Liver (tissue), 9 donors: ENCODE results near the gene PIP4K2B. TPM values are rescaled to one million over a fixed set of nuclear protein-coding genes. Genes with fewer than 3 reads are reported as not detected.

Experiments used
- DNase-seq: peaks from one replicate; pipeline ENCODE4 v3.0.0-alpha.2; 2017; ENCODE audit warnings: low spot score
- H3K27ac ChIP-seq, 2 donors: one replicate each; pipeline ENCODE4 v1.7.0; 2013; ENCODE audit warnings: inconsistent platforms in 2 of 2, low read length in 2 of 2, control low read depth in 1 of 2, low read depth in 1 of 2, mild to moderate bottlenecking in 1 of 2
- H3K27me3 ChIP-seq, 4 donors: one replicate each; pipeline versions ENCODE4 v1.6.1 to v1.7.0; 2013; ENCODE audit warnings: low read length in 3 of 4, inconsistent platforms in 1 of 4, mild to moderate bottlenecking in 1 of 4, moderate library complexity in 1 of 4; ENCODE audit not compliant: control insufficient read depth in 4 of 4, insufficient read depth in 4 of 4
- H3K36me3 ChIP-seq, 4 donors: one replicate each; pipeline versions ENCODE4 v1.6.1 to v1.7.0; 2013; ENCODE audit warnings: low read length in 3 of 4, mild to moderate bottlenecking in 3 of 4, low read depth in 1 of 4, moderate library complexity in 1 of 4; ENCODE audit not compliant: control insufficient read depth in 4 of 4, insufficient read depth in 3 of 4
- H3K4me1 ChIP-seq, 4 donors: one replicate each; pipeline versions ENCODE4 v1.6.1 to v1.7.0; 2013; ENCODE audit warnings: low read length in 3 of 4, mild to moderate bottlenecking in 3 of 4, moderate library complexity in 1 of 4; ENCODE audit not compliant: control insufficient read depth in 4 of 4, insufficient read depth in 4 of 4
- H3K4me3 ChIP-seq, 3 donors: one replicate each; pipeline versions ENCODE4 v1.6.1 to v1.7.0; 2013; ENCODE audit warnings: low read length in 3 of 3, control low read depth in 1 of 3, low read depth in 1 of 3, mild to moderate bottlenecking in 1 of 3
- H3K9ac ChIP-seq, 2 donors: one replicate each; pipeline ENCODE4 v1.7.0; 2013; ENCODE audit warnings: low read length in 2 of 2, mild to moderate bottlenecking in 2 of 2, moderate library complexity in 2 of 2, control low read depth in 1 of 2, low read depth in 1 of 2
- H3K9me3 ChIP-seq, 4 donors: one replicate each; pipeline versions ENCODE4 v1.6.1 to v1.7.0; 2013; ENCODE audit warnings: low read length in 3 of 4; ENCODE audit not compliant: control insufficient read depth in 4 of 4
- EGR1 ChIP-seq, 2 donors: IDR thresholded peaks; 2 replicates each; pipeline ENCODE4 v1.6.1; 2016 to 2018; ENCODE audit warnings: antibody characterized with exemption in 2 of 2, low read depth in 2 of 2
- FOXA2 ChIP-seq: IDR thresholded peaks from 2 replicates; pipeline ENCODE4 v1.6.1; 2016; ENCODE audit warnings: antibody characterized with exemption
- GABPA ChIP-seq, 2 donors: IDR thresholded peaks in 1 of 2; conservative IDR thresholded peaks in 1 of 2; 2 replicates each; pipeline ENCODE4 v1.6.1; 2016; ENCODE audit warnings: antibody characterized with exemption in 2 of 2, mild to moderate bottlenecking in 1 of 2, moderate library complexity in 1 of 2
- HNF4G ChIP-seq: IDR thresholded peaks from 2 replicates; pipeline ENCODE4 v1.6.1; 2016; ENCODE audit warnings: antibody characterized with exemption
- JUND ChIP-seq, 2 donors: IDR thresholded peaks; 2 replicates each; pipeline ENCODE4 v1.6.1; 2016; ENCODE audit warnings: antibody characterized with exemption in 2 of 2
- NR2F2 ChIP-seq: IDR thresholded peaks from 2 replicates; pipeline ENCODE4 v1.6.1; 2016; ENCODE audit warnings: antibody characterized with exemption
- RAD21 ChIP-seq, 2 donors: IDR thresholded peaks; 2 replicates each; pipeline ENCODE4 v1.6.1; 2016; ENCODE audit warnings: antibody characterized with exemption in 2 of 2, mild to moderate bottlenecking in 2 of 2
- TAF1 ChIP-seq: conservative IDR thresholded peaks from 2 replicates; pipeline ENCODE4 v1.6.1; 2016; ENCODE audit warnings: antibody characterized with exemption, mild to moderate bottlenecking
- WGBS: extraction: QIAGEN DNeasy Blood & Tissue Kit; methylation state at CpG from one replicate; pipeline ENCODE4 v1.1.7; 2013; 5-methylcytosine and 5-hydroxymethylcytosine counted together
- polyA plus RNA-seq, 2 donors: library from polyadenylated mRNA; stranded (reverse) in 1 of 2; unstranded in 1 of 2; fragments of 200-250 nt in 1 of 2; fragments of >200 nt in 1 of 2; fragmentation: Nextera tagmentation in 1 of 2; extraction: Ambion mirVana in 1 of 2; gene quantifications; one replicate each; pipeline versions ENCODE4 v1.2.1 to v1.2.3, GENCODE V29; 2013 to 2015
- total RNA-seq, 2 donors: library from RNA; depleted of rRNA; stranded (reverse); fragments of >200 nt; gene quantifications; one replicate each; pipeline ENCODE4 v1.2.3, GENCODE V29; 2014
- TF ChIP-seq, protein P1 (sequence below): IDR thresholded peaks from 2 replicates; pipeline ENCODE4 v1.6.1; 2016; ENCODE audit warnings: antibody characterized with exemption
- TF ChIP-seq, protein P2 (sequence below): fragments of 150-350 bp; IDR thresholded peaks from 2 replicates; pipeline ENCODE4 v1.5.1; 2017; ENCODE audit warnings: improper control_type of control experiment, low read depth, low read length; ENCODE audit not compliant: missing input control
- TF ChIP-seq, protein P3 (sequence below): IDR thresholded peaks from 2 replicates; pipeline ENCODE4 v1.6.1; 2016; ENCODE audit warnings: antibody characterized with exemption, mild to moderate bottlenecking
- TF ChIP-seq, protein P4 (sequence below): IDR thresholded peaks from 2 replicates; pipeline ENCODE4 v1.6.1; 2016; ENCODE audit warnings: antibody characterized with exemption
- TF ChIP-seq, protein P5 (sequence below): IDR thresholded peaks from 2 replicates; pipeline ENCODE4 v1.6.1; 2016; ENCODE audit warnings: antibody characterized with exemption
- donor health status: healthy.
- donor health status: healthy.
- donor health status: healthy.
- donor health status: healthy.
- donor health status: healthy.

Gene PIP4K2B
- total and polyA plus RNA-seq, 4 donors: 2.4 to 21.5 (median 13.6) TPM

DNA sequence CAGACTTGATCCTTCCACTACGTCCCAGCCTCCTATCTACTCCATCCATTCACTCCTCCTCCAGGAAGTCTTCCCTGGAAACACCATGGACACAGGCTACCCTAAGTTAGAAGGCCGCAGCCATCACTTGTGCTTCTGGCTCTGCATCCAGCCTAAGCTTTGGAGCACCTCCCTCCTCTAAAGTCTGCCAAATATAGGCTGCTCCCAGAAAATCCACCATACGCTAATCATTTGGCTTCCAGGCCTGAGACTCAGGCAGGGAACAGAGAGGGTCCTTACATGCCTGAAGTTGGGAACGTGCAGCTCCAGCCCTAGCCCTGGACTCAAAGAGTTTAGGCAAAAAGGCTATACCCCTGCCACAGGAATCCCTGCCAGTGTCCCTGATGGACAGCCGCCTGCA lies 57.9 kb downstream of the PIP4K2B start:
- 75% methylated on average over 5 of the region's 5 CpGs for WGBS
- no peak for DNase-seq

DNA sequence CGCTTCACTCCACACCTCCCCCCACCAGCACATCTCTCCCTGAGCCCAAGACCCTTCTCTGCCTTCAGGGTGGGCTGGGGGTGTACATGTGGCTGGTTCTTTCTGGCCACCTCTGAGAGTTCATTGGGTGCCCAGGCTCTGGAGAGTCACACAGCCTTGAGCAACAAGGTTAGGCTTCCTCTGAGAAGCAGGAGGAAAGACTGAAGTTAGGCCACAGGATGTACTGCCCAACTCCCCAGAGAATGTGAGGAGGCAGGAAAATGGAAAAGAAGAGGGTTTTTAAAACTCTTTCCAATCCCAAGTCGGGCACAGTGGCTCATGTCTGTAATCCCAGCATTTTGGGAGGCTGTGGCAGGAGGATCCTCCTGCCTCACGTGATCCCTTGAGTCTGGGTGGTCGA lies 58.5 kb downstream of the PIP4K2B start:
- Histone ChIP-seq H3K4me1 (peaks cover 3 to 17% (median 11%) of the 10 kb centered on the region in 4 donors), H3K4me3 (no peak overlapping the region), H3K27ac (no peak overlapping the region), H3K27me3 (no peaks in the 10 kb centered on the region), H3K9me3 (no peaks in the 10 kb centered on the region), H3K9ac (no peak overlapping the region), H3K36me3 (no peaks in the 10 kb centered on the region)
- TF ChIP-seq, protein P1, sequence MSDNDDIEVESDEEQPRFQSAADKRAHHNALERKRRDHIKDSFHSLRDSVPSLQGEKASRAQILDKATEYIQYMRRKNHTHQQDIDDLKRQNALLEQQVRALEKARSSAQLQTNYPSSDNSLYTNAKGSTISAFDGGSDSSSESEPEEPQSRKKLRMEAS: no peak
- TF ChIP-seq GABPA (IDR thresholded peaks at IDR 0.05 in 1 of 2, conservative IDR thresholded peaks at IDR 0.05 in 1 of 2): no peak
- TF ChIP-seq JUND (IDR thresholded peaks at IDR 0.05): no peak
- TF ChIP-seq, protein P2, sequence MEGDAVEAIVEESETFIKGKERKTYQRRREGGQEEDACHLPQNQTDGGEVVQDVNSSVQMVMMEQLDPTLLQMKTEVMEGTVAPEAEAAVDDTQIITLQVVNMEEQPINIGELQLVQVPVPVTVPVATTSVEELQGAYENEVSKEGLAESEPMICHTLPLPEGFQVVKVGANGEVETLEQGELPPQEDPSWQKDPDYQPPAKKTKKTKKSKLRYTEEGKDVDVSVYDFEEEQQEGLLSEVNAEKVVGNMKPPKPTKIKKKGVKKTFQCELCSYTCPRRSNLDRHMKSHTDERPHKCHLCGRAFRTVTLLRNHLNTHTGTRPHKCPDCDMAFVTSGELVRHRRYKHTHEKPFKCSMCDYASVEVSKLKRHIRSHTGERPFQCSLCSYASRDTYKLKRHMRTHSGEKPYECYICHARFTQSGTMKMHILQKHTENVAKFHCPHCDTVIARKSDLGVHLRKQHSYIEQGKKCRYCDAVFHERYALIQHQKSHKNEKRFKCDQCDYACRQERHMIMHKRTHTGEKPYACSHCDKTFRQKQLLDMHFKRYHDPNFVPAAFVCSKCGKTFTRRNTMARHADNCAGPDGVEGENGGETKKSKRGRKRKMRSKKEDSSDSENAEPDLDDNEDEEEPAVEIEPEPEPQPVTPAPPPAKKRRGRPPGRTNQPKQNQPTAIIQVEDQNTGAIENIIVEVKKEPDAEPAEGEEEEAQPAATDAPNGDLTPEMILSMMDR: no peak
- TF ChIP-seq, protein P3, sequence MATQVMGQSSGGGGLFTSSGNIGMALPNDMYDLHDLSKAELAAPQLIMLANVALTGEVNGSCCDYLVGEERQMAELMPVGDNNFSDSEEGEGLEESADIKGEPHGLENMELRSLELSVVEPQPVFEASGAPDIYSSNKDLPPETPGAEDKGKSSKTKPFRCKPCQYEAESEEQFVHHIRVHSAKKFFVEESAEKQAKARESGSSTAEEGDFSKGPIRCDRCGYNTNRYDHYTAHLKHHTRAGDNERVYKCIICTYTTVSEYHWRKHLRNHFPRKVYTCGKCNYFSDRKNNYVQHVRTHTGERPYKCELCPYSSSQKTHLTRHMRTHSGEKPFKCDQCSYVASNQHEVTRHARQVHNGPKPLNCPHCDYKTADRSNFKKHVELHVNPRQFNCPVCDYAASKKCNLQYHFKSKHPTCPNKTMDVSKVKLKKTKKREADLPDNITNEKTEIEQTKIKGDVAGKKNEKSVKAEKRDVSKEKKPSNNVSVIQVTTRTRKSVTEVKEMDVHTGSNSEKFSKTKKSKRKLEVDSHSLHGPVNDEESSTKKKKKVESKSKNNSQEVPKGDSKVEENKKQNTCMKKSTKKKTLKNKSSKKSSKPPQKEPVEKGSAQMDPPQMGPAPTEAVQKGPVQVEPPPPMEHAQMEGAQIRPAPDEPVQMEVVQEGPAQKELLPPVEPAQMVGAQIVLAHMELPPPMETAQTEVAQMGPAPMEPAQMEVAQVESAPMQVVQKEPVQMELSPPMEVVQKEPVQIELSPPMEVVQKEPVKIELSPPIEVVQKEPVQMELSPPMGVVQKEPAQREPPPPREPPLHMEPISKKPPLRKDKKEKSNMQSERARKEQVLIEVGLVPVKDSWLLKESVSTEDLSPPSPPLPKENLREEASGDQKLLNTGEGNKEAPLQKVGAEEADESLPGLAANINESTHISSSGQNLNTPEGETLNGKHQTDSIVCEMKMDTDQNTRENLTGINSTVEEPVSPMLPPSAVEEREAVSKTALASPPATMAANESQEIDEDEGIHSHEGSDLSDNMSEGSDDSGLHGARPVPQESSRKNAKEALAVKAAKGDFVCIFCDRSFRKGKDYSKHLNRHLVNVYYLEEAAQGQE: no peak
- TF ChIP-seq NR2F2: no peak
- TF ChIP-seq, protein P4, sequence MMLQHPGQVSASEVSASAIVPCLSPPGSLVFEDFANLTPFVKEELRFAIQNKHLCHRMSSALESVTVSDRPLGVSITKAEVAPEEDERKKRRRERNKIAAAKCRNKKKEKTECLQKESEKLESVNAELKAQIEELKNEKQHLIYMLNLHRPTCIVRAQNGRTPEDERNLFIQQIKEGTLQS: no peak
- no peak for TF ChIP-seq RAD21 (IDR thresholded peaks at IDR 0.05)
- TF ChIP-seq TAF1: no peak
- no peak for TF ChIP-seq FOXA2
- TF ChIP-seq, protein P5, sequence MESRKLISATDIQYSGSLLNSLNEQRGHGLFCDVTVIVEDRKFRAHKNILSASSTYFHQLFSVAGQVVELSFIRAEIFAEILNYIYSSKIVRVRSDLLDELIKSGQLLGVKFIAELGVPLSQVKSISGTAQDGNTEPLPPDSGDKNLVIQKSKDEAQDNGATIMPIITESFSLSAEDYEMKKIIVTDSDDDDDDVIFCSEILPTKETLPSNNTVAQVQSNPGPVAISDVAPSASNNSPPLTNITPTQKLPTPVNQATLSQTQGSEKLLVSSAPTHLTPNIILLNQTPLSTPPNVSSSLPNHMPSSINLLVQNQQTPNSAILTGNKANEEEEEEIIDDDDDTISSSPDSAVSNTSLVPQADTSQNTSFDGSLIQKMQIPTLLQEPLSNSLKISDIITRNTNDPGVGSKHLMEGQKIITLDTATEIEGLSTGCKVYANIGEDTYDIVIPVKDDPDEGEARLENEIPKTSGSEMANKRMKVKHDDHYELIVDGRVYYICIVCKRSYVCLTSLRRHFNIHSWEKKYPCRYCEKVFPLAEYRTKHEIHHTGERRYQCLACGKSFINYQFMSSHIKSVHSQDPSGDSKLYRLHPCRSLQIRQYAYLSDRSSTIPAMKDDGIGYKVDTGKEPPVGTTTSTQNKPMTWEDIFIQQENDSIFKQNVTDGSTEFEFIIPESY: no peak
- TF ChIP-seq HNF4G: no peak
- no peak for TF ChIP-seq EGR1 (IDR thresholded peaks at IDR 0.05; ENCODE audit: low read depth in 2 of 2)
- 85% methylated on average over 4 of the region's 4 CpGs for WGBS
- no peak for DNase-seq

More for the DNA sequence above, 57.9 kb downstream of the PIP4K2B start:
- TF ChIP-seq GABPA (IDR thresholded peaks at IDR 0.05 in 1 of 2, conservative IDR thresholded peaks at IDR 0.05 in 1 of 2) (no peak), EGR1 (IDR thresholded peaks at IDR 0.05; ENCODE audit: low read depth in 2 of 2) (no peak), HNF4G (no peak)
- H3K27me3 ChIP-seq: no peaks in the 10 kb centered on the region
- H3K36me3 ChIP-seq: no peaks in the 10 kb centered on the region
- H3K4me1 ChIP-seq: peaks cover 6 to 17% (median 11%) of the 10 kb centered on the region in 4 donors
- H3K9ac ChIP-seq: no peak overlapping the region
- H3K27ac ChIP-seq: peak overlapping the region; percentile 39 to 66
- no peaks in the 10 kb centered on the region for H3K9me3 ChIP-seq
- H3K4me3 ChIP-seq: no peak overlapping the region
